ENCODE results near the gene MEGF8.

- no peak for TF ChIP-seq CTCF (IDR thresholded peaks at IDR 0.05; ENCODE audit: insufficient read depth, low read length)
- no peak for TF ChIP-seq REST (IDR thresholded peaks at IDR 0.05; ENCODE audit: insufficient replicate concordance, low read depth)
- TF ChIP-seq POLR2AphosphoS5 (IDR thresholded peaks at IDR 0.05; ENCODE audit: low read depth) = no peak
- TF ChIP-seq GABPA (IDR thresholded peaks at IDR 0.05; ENCODE audit: low read depth) = no peak
Observed at GRCh38 chr19:42333975-42334696, 8.7 kb downstream of the MEGF8 start.

Measured in HL-60 (cell line).